ENCODE results near the gene EVI5. TPM values are rescaled to one million over a fixed set of nuclear protein-coding genes. Genes with fewer than 3 reads are reported as not detected.
"Not testable (repeated sequence)": the region's sequence is repeated elsewhere in the genome, so short reads cannot be mapped to it uniquely, and the experiment has no call there.

EVI5 gene
- total RNA-seq, 4 donors from 2014 or later, result 37.7 to 59.7 (median 41.7) TPM

- Histone ChIP-seq H3K9me3 (no peaks in the 10 kb centered on the region), H3K36me3 (no peaks in the 10 kb centered on the region), H3K27ac (no peak overlapping the region), H3K27me3 (no peaks in the 10 kb centered on the region), H3K4me1 (no peaks in the 10 kb centered on the region), H3K4me3 (replicated peaks in 1 of 3) (no peak overlapping the region)
- WGBS, 2 donors, result 96 to 97% methylated on average over 1 of the region's 1 CpG
- intact Hi-C loops (cut with DNase I), result no loop called here
- TF ChIP-seq CTCF (IDR thresholded peaks at IDR 0.05), result no peak
- TF ChIP-seq POLR2A (IDR thresholded peaks at IDR 0.05), result no peak
- DNase-seq, result no peak
Observed at GRCh38 chr1:92754000-92754718, 30.7 kb downstream of the EVI5 start.

- no peaks in the 10 kb centered on the region for H3K27me3 ChIP-seq
- H3K27ac ChIP-seq, result no peak overlapping the region
- H3K36me3 ChIP-seq, result no peaks in the 10 kb centered on the region
- TF ChIP-seq CTCF (IDR thresholded peaks at IDR 0.05), result no peak
- TF ChIP-seq POLR2A (IDR thresholded peaks at IDR 0.05), result no peak
- intact Hi-C loops (cut with DNase I), result no loop called here
- no peak overlapping the region for H3K4me3 ChIP-seq (replicated peaks in 1 of 3)
- 67 to 68% methylated on average over 3 of the region's 3 CpGs for WGBS, 2 donors
- H3K4me1 ChIP-seq, result no peaks in the 10 kb centered on the region
- no peaks in the 10 kb centered on the region for H3K9me3 ChIP-seq
- DNase-seq, result no peak
Observed at GRCh38 chr1:92752719-92753118, 32.2 kb downstream of the EVI5 start.

GRCh38 chr1:92749024-92749634 lies 35.8 kb downstream of the EVI5 start:
- H3K4me1 ChIP-seq, result no peaks in the 10 kb centered on the region
- H3K9me3 ChIP-seq, result no peaks in the 10 kb centered on the region
- intact Hi-C loops (cut with DNase I), result no loop called here
- no peak overlapping the region for H3K27ac ChIP-seq
- no peaks in the 10 kb centered on the region for H3K36me3 ChIP-seq
- TF ChIP-seq CTCF (IDR thresholded peaks at IDR 0.05) (peak in 4 of 6 experiments; percentile 51 to 59 (median 59)), POLR2A (IDR thresholded peaks at IDR 0.05) (no peak)
- H3K27me3 ChIP-seq, result no peaks in the 10 kb centered on the region
- H3K4me3 ChIP-seq (replicated peaks in 1 of 3), result no peak overlapping the region
- peak in 1 of 2 donors; percentile 20 for DNase-seq
- 94 to 96% methylated on average over 1 of the region's 1 CpG for WGBS, 2 donors

GRCh38 chr1:92748138-92748537 lies 36.8 kb downstream of the EVI5 start:
- intact Hi-C loops (cut with DNase I), result no loop called here
- DNase-seq, result no peak
- no peaks in the 10 kb centered on the region for H3K36me3 ChIP-seq
- WGBS, 2 donors, result 89% methylated on average over 3 of the region's 3 CpGs
- H3K4me3 ChIP-seq (replicated peaks in 1 of 3), result no peak overlapping the region
- H3K4me1 ChIP-seq, result no peaks in the 10 kb centered on the region
- H3K27ac ChIP-seq, result no peak overlapping the region
- TF ChIP-seq POLR2A (IDR thresholded peaks at IDR 0.05) (no peak), CTCF (IDR thresholded peaks at IDR 0.05) (no peak)
- no peaks in the 10 kb centered on the region for H3K9me3 ChIP-seq
- no peaks in the 10 kb centered on the region for H3K27me3 ChIP-seq

GRCh38 chr1:92747735-92748134 lies 37.2 kb downstream of the EVI5 start:
- H3K4me3 ChIP-seq (replicated peaks in 1 of 3), result no peak overlapping the region
- H3K36me3 ChIP-seq, result no peaks in the 10 kb centered on the region
- DNase-seq, result peak; percentile 35 to 48
- WGBS, 2 donors, result 83 to 84% methylated on average over 1 of the region's 1 CpG
- H3K27ac ChIP-seq, result no peak overlapping the region
- intact Hi-C loops (cut with DNase I), result no loop called here
- no peaks in the 10 kb centered on the region for H3K4me1 ChIP-seq
- no peaks in the 10 kb centered on the region for H3K9me3 ChIP-seq
- TF ChIP-seq POLR2A (IDR thresholded peaks at IDR 0.05) (no peak), CTCF (IDR thresholded peaks at IDR 0.05) (no peak)
- H3K27me3 ChIP-seq, result no peaks in the 10 kb centered on the region

GRCh38 chr1:92746255-92746654 lies 38.7 kb downstream of the EVI5 start:
- intact Hi-C loops (cut with DNase I), result not testable (repeated sequence)

More at GRCh38 chr1:92746255-92746654, 38.7 kb downstream of the EVI5 start:
- H3K27ac ChIP-seq; H3K9me3 ChIP-seq; H3K4me3 ChIP-seq (replicated peaks in 1 of 3); DNase-seq; H3K4me1 ChIP-seq; H3K27me3 ChIP-seq; H3K36me3 ChIP-seq: not testable (repeated sequence)
- 84 to 88% methylated on average over 4 of the region's 4 CpGs for WGBS, 2 donors

Measured in thyroid gland (tissue), 4 donors.